Measurements from ENCODE around the gene OR1F1.
"Not testable (repeated sequence)": the region's sequence is repeated elsewhere in the genome, so short reads cannot be mapped to it uniquely, and the experiment has no call there.

OR1F1 gene

DNA sequence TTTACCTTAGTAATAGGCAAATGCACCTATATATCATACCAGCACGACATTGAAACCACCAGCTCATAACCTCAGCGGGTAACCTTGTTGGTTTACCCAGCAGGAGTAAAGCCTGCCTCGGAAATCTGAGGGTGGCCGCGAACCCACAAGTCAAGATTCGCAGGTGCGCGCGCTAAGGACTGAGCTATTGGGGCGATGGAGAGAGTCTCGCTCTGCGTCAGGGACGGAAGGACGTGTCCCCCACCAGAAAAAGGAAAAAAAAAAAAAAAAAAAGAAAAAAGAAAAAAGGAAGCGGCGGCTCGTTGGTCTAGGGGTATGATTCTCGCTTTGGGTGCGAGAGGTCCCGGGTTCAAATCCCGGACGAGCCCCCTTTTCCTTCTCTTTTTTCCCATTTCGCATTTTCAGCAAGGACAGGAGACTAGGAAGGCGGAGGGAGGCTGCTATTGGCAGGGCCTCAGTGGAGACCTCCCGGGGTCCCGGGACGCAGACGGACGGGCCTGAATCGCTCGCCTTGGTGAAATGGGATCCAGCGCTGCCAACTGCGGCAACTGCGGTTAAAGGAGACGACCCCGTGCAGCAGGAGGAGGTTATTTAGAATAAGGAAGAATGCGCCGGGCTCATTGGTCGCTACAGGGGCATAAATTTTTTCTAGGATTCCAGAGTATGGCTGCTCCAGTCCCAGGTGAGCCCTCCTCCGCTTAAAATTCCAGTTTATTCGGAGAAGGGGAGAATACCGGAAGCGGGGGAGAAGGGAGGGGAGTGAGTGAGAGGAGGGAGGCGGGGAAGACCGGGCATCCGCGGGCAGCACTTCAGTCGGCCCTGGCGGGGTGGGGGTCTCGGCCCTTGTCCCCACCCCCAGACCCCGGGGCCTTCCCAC, at the start of gene OR1F1:
Gene OR1F1, plus strand, starts transcription at position 407 of the 877 bp plus-strand sequence.
- no peaks in the 10 kb centered on the region for H3K27me3 ChIP-seq (replicated peaks; ENCODE audit: control insufficient read depth, insufficient read depth, low read length)
- DNase-seq (ENCODE audit: low read depth), result peak; percentile 57
- H3K9me3 ChIP-seq (ENCODE audit: control insufficient read depth, low read length), result no peaks in the 10 kb centered on the region

DNA sequence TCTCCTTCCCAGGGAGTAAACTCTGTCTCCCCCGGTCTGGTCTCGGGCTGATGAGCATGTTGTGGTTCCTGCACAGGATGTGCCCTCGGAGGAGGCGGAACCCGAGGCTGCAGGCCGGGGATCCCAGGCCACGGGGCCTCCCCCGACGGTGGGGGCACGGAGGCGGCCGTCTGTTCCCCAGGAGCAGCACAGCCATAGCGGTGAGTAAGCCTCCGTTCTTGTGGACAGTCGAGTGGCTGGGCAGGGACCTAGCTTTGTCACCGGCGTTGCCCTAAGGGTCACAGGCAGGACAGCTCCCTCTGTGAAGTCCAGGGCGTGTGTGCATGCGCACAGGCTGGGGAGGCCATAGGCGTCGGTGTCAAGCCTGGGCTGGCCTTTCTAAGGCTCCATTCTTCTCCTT, 49.7 kb upstream of the OR1F1 start:
- Histone ChIP-seq H3K27me3 (replicated peaks; ENCODE audit: control insufficient read depth, insufficient read depth, low read length) (no peaks in the 10 kb centered on the region), H3K9ac (ENCODE audit: low read length) (no peak overlapping the region), H3K36me3 (ENCODE audit: control insufficient read depth, insufficient read depth, low read length, severe bottlenecking) (peaks cover 9% of the 10 kb centered on the region), H3K4me1 (ENCODE audit: control insufficient read depth, insufficient read depth, low read length) (peaks cover 13% of the 10 kb centered on the region), H3K4me3 (ENCODE audit: low read length) (no peak overlapping the region), H3K9me3 (ENCODE audit: control insufficient read depth, low read length) (no peaks in the 10 kb centered on the region)
- DNase-seq (ENCODE audit: low read depth), result no peak

More for the DNA sequence above, at the start of gene OR1F1:
- Histone ChIP-seq H3K4me1 (ENCODE audit: control insufficient read depth, insufficient read depth, low read length) (peaks cover 31% of the 10 kb centered on the region), H3K4me3 (ENCODE audit: low read length) (peak within 1 kb of the TSS; percentile 88), H3K36me3 (ENCODE audit: control insufficient read depth, insufficient read depth, low read length, severe bottlenecking) (no peaks in the 10 kb centered on the region), H3K9ac (ENCODE audit: low read length) (peak within 1 kb of the TSS; percentile 76)

- no peaks in the 10 kb centered on the region for H3K9me3 ChIP-seq (ENCODE audit: control insufficient read depth, low read length)
- peaks cover 9% of the 10 kb centered on the region for H3K36me3 ChIP-seq (ENCODE audit: control insufficient read depth, insufficient read depth, low read length, severe bottlenecking)
- H3K4me3 ChIP-seq (ENCODE audit: low read length), result no peak overlapping the region
- no peak for DNase-seq (ENCODE audit: low read depth)
- H3K9ac ChIP-seq (ENCODE audit: low read length), result no peak overlapping the region
- H3K27me3 ChIP-seq (replicated peaks; ENCODE audit: control insufficient read depth, insufficient read depth, low read length), result no peaks in the 10 kb centered on the region
- peaks cover 10% of the 10 kb centered on the region for H3K4me1 ChIP-seq (ENCODE audit: control insufficient read depth, insufficient read depth, low read length)
Observed at GRCh38 chr16:3138823-3139426, 49.1 kb upstream of the OR1F1 start.

DNA sequence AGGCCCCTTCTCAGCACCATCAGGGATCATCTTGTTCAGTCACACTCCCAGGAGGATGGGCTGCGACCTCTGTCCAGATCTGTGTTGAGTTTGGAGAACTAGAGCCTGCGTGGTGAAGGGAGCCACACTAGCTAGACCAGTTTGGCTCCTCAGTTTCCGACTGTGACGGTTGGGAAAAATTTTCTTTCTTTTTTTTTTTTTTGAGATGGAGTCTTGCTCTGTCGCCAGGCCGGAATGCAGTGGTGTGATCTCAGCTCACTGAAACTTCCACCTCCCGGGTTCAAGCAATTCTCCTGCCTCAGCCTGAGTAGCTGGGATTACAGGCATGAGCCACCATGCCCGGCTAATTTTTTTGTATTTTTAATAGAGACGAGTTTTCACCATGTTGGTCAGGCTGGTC, 48.4 kb upstream of the OR1F1 start:
- not testable (repeated sequence) for H3K4me1 ChIP-seq (ENCODE audit: control insufficient read depth, insufficient read depth, low read length); DNase-seq (ENCODE audit: low read depth); H3K4me3 ChIP-seq (ENCODE audit: low read length); H3K27me3 ChIP-seq (replicated peaks; ENCODE audit: control insufficient read depth, insufficient read depth, low read length); H3K9ac ChIP-seq (ENCODE audit: low read length); H3K9me3 ChIP-seq (ENCODE audit: control insufficient read depth, low read length); H3K36me3 ChIP-seq (ENCODE audit: control insufficient read depth, insufficient read depth, low read length, severe bottlenecking)

GRCh38 chr16:3140603-3141427, 47.2 kb upstream of the OR1F1 start:
- H3K9me3 ChIP-seq (ENCODE audit: control insufficient read depth, low read length), result no peaks in the 10 kb centered on the region
- peaks cover 4% of the 10 kb centered on the region for H3K4me1 ChIP-seq (ENCODE audit: control insufficient read depth, insufficient read depth, low read length)
- DNase-seq (ENCODE audit: low read depth), result no peak
- no peaks in the 10 kb centered on the region for H3K27me3 ChIP-seq (replicated peaks; ENCODE audit: control insufficient read depth, insufficient read depth, low read length)
- peaks cover 9% of the 10 kb centered on the region for H3K36me3 ChIP-seq (ENCODE audit: control insufficient read depth, insufficient read depth, low read length, severe bottlenecking)
- no peak overlapping the region for H3K4me3 ChIP-seq (ENCODE audit: low read length)
- no peak overlapping the region for H3K9ac ChIP-seq (ENCODE audit: low read length)

DNA sequence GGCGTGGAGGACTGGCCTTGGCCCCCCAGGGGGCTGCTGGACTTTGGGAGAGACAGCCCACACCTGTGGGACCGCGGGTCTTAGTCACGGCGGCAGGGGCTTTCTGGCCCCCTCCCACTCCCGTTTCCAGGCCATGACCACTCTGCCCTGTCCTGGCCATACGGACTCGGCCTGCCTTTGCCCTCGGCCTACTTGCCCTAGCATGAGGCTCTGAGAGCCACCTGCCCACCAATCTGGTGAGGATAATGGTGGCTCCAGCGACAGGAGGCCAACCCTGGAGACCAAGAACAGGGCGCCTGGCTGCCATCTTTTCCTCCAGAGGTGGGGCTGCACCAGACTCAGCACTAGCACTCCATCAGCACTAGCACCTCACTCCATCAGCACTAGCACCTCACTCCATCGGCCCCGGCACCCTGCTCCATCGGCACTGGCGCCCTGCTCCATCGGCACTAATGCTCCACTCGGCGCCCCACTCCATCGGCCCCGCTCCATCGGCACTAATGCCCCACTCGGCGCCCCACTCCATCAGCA, 46.2 kb upstream of the OR1F1 start:
- Histone ChIP-seq H3K36me3 (ENCODE audit: control insufficient read depth, insufficient read depth, low read length, severe bottlenecking) (peaks cover 9% of the 10 kb centered on the region), H3K27me3 (replicated peaks; ENCODE audit: control insufficient read depth, insufficient read depth, low read length) (no peaks in the 10 kb centered on the region), H3K4me1 (ENCODE audit: control insufficient read depth, insufficient read depth, low read length) (no peaks in the 10 kb centered on the region), H3K4me3 (ENCODE audit: low read length) (no peak overlapping the region), H3K9ac (ENCODE audit: low read length) (no peak overlapping the region), H3K9me3 (ENCODE audit: control insufficient read depth, low read length) (no peaks in the 10 kb centered on the region)
- DNase-seq (ENCODE audit: low read depth), result no peak

GRCh38 chr16:3142327-3142726, 45.7 kb upstream of the OR1F1 start:
- no peak overlapping the region for H3K4me3 ChIP-seq (ENCODE audit: low read length)

DNA sequence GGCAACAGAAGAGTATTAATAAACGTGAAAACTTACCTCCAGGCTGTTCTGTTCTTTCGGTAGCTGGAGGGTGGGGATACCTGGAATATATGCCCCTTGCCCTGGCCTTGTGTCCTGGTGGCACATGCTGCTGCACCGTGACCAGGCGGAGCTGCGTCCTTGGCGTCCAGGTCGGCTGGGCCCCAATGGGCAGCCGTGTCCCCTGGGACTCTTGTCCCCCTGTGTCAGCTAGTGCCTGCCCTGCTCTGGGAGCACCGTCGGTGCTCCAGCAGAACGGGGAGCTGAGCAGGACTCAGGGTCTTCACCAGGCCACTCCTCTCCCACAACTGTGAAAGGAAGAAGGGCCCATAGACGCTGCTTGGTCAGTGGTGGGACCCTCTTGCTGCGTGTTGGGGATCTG, 45.2 kb upstream of the OR1F1 start:
- Histone ChIP-seq H3K36me3 (ENCODE audit: control insufficient read depth, insufficient read depth, low read length, severe bottlenecking) (peaks cover 9% of the 10 kb centered on the region), H3K9me3 (ENCODE audit: control insufficient read depth, low read length) (no peaks in the 10 kb centered on the region), H3K9ac (ENCODE audit: low read length) (no peak overlapping the region), H3K4me1 (ENCODE audit: control insufficient read depth, insufficient read depth, low read length) (no peaks in the 10 kb centered on the region), H3K4me3 (ENCODE audit: low read length) (no peak overlapping the region), H3K27me3 (replicated peaks; ENCODE audit: control insufficient read depth, insufficient read depth, low read length) (no peaks in the 10 kb centered on the region)
- no peak for DNase-seq (ENCODE audit: low read depth)

More at GRCh38 chr16:3142327-3142726, 45.7 kb upstream of the OR1F1 start:
- no peak for DNase-seq (ENCODE audit: low read depth)
- peaks cover 9% of the 10 kb centered on the region for H3K36me3 ChIP-seq (ENCODE audit: control insufficient read depth, insufficient read depth, low read length, severe bottlenecking)
- no peaks in the 10 kb centered on the region for H3K27me3 ChIP-seq (replicated peaks; ENCODE audit: control insufficient read depth, insufficient read depth, low read length)
- H3K4me1 ChIP-seq (ENCODE audit: control insufficient read depth, insufficient read depth, low read length), result no peaks in the 10 kb centered on the region
- H3K9me3 ChIP-seq (ENCODE audit: control insufficient read depth, low read length), result no peaks in the 10 kb centered on the region
- no peak overlapping the region for H3K9ac ChIP-seq (ENCODE audit: low read length)

GRCh38 chr16:3143189-3143588, 44.8 kb upstream of the OR1F1 start:
- no peaks in the 10 kb centered on the region for H3K9me3 ChIP-seq (ENCODE audit: control insufficient read depth, low read length)
- peaks cover 9% of the 10 kb centered on the region for H3K36me3 ChIP-seq (ENCODE audit: control insufficient read depth, insufficient read depth, low read length, severe bottlenecking)
- no peak for DNase-seq (ENCODE audit: low read depth)
- H3K27me3 ChIP-seq (replicated peaks; ENCODE audit: control insufficient read depth, insufficient read depth, low read length), result no peaks in the 10 kb centered on the region
- no peak overlapping the region for H3K9ac ChIP-seq (ENCODE audit: low read length)
- H3K4me3 ChIP-seq (ENCODE audit: low read length), result no peak overlapping the region
- H3K4me1 ChIP-seq (ENCODE audit: control insufficient read depth, insufficient read depth, low read length), result no peaks in the 10 kb centered on the region

DNA sequence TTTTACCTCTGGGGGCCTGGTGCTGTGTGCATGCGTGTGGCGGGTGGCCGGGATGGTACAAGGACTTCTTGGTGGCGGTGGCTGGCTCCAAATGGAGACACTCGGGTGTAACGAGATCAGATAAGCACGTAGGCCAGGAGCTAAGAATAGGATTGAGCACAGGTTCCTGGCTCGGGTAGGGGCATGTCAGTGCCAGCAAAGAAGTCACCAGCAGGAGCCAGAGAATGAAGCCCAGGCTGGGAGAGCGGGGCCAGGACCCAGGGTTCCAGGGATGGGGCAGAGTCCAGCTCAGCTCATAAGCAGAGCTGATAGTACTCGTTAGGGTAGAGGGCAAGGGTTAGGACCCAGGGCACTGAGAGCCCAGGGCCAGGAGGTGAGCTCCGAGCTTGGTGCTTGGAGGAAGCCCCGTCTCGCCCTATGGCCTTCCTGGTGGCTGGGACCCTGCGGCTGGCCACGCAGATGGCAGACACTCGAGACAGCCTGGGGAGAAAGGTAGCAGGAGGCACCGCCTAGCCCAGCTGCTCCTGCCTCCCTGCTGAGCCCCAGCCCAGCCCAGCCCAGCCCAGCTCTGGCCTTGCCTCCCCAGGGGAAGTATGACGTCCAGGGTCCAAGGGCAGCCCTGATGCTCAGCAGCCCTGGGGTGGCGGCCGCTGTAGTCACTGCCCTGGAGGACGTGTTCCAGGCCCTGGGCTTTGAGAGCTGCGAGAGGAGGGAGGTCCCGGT, 44.2 kb upstream of the OR1F1 start:
- DNase-seq (ENCODE audit: low read depth), result no peak
- peaks cover 9% of the 10 kb centered on the region for H3K36me3 ChIP-seq (ENCODE audit: control insufficient read depth, insufficient read depth, low read length, severe bottlenecking)

More for the DNA sequence above, 44.2 kb upstream of the OR1F1 start:
- Histone ChIP-seq H3K27me3 (replicated peaks; ENCODE audit: control insufficient read depth, insufficient read depth, low read length) (no peaks in the 10 kb centered on the region), H3K9ac (ENCODE audit: low read length) (no peak overlapping the region), H3K9me3 (ENCODE audit: control insufficient read depth, low read length) (no peaks in the 10 kb centered on the region), H3K4me3 (ENCODE audit: low read length) (no peak overlapping the region), H3K4me1 (ENCODE audit: control insufficient read depth, insufficient read depth, low read length) (no peaks in the 10 kb centered on the region)
